Endothelial cell of umbilical vein (primary cell): Measurements from ENCODE around the gene NETO1. TPM values are rescaled to one million over a fixed set of nuclear protein-coding genes. Genes with fewer than 3 reads are reported as not detected.

Source experiments
- BruUV-seq: library from RNA; stranded (reverse); fragments of 400-500 nt; replicated peaks from 2 replicates; lab custom pipeline; 2021; lab: Mats Ljungman, UMichigan
- CTCF ChIA-PET: fragments of 300-600, 350-600 bp; sonication (Branson Sonifier 250); formaldehyde crosslinking; loops from one replicate; lab custom pipeline; 2021; ENCODE audit warnings: antibody characterized with exemption, inconsistent platforms; lab: Charles Lee
- POLR2A ChIA-PET: fragments of 300-600, 350-600 bp; sonication (Branson Sonifier 250); formaldehyde crosslinking; loops from one replicate; lab custom pipeline; 2021; ENCODE audit warnings: antibody characterized with exemption, inconsistent platforms; lab: Charles Lee
- DNase-seq: peaks from one replicate; pipeline ENCODE4 v3.0.0-alpha.2; 2011; ENCODE audit warnings: low read depth, low spot score
- FAIRE-seq: peaks from 2 replicates; lab custom pipeline; 2011; peaks lifted over from hg19 to GRCh38; lab: Jason Lieb, UNC
- H2AFZ ChIP-seq: 2 replicates; pipeline ENCODE4 v1.6.0; 2012; ENCODE audit warnings: low read depth, low read length, control low read depth, inconsistent platforms
- H3K27ac ChIP-seq: 2 replicates; pipeline ENCODE4 v1.5.1; 2011; ENCODE audit warnings: low read depth, mild to moderate bottlenecking, control low read depth, low read length, moderate library complexity; ENCODE audit not compliant: insufficient read depth
- H3K27me3 ChIP-seq, 2 experiments: 2 replicates each; pipeline versions ENCODE4 v1.6.0 to v1.6.1; 2011; ENCODE audit warnings: low read length in 2 of 2, mixed read lengths in 1 of 2; ENCODE audit not compliant: control insufficient read depth in 2 of 2, insufficient read depth in 2 of 2
- H3K36me3 ChIP-seq, 2 experiments: 2 replicates in 1 of 2; 3 replicates in 1 of 2; pipeline ENCODE4 v1.5.1; 2011; ENCODE audit warnings: low read length in 2 of 2, mild to moderate bottlenecking in 1 of 2, moderate library complexity in 1 of 2; ENCODE audit not compliant: control insufficient read depth in 2 of 2, insufficient read depth in 2 of 2; ENCODE audit errors: extremely low read depth in 1 of 2
- H3K4me1 ChIP-seq: 3 replicates; pipeline ENCODE4 v1.5.1; 2011; ENCODE audit warnings: mild to moderate bottlenecking, low read length; ENCODE audit not compliant: control insufficient read depth, insufficient read depth; ENCODE audit errors: extremely low read depth
- H3K4me2 ChIP-seq: 2 replicates; pipeline ENCODE4 v1.6.1; 2011; ENCODE audit warnings: low read length, control low read depth, mixed read lengths; ENCODE audit not compliant: insufficient read depth
- H3K4me3 ChIP-seq, 3 experiments: fragments of 200-600 bp in 1 of 3; sonication (generic), shearing (Covaris generic) in 1 of 3; replicated peaks in 1 of 3; 2 replicates each; pipeline ENCODE4 v1.5.1; 2011 to 2016; ENCODE audit warnings: control low read depth in 3 of 3, low read length in 3 of 3, mild to moderate bottlenecking in 2 of 3, inconsistent platforms in 1 of 3, low read depth in 1 of 3, moderate library complexity in 1 of 3; ENCODE audit not compliant: insufficient read depth in 1 of 3
- H3K79me2 ChIP-seq: 2 replicates; pipeline ENCODE4 v1.6.0; 2012; ENCODE audit warnings: low read length, inconsistent platforms; ENCODE audit not compliant: control insufficient read depth, insufficient read depth
- H3K9ac ChIP-seq: replicated peaks from 2 replicates; pipeline ENCODE3; 2011; ENCODE audit warnings: low read length, control low read depth; ENCODE audit not compliant: insufficient read depth; ENCODE audit errors: extremely low read depth
- H3K9me1 ChIP-seq: replicated peaks from 3 replicates; pipeline ENCODE4 v1.6.0; 2011; ENCODE audit warnings: mild to moderate bottlenecking, low read length; ENCODE audit not compliant: control insufficient read depth, insufficient read depth; ENCODE audit errors: extremely low read depth
- H3K9me3 ChIP-seq: replicated peaks from 2 replicates; pipeline ENCODE4 v1.5.1; 2012; ENCODE audit warnings: low read length, inconsistent platforms; ENCODE audit not compliant: control insufficient read depth, insufficient read depth
- H4K20me1 ChIP-seq: replicated peaks from 2 replicates; pipeline ENCODE3; 2011; ENCODE audit warnings: mild to moderate bottlenecking, low read length; ENCODE audit not compliant: control insufficient read depth, insufficient read depth; ENCODE audit errors: extremely low read depth
- FOS ChIP-seq: IDR thresholded peaks from 2 replicates; pipeline ENCODE4 v1.6.1; 2011; ENCODE audit warnings: mild to moderate bottlenecking, low read length, moderate library complexity, borderline replicate concordance; ENCODE audit not compliant: insufficient read depth
- GATA2 ChIP-seq: IDR thresholded peaks from 2 replicates; pipeline ENCODE4 v1.7.0; 2011; ENCODE audit warnings: low read depth, mild to moderate bottlenecking, moderate library complexity, mixed read lengths, low read length; ENCODE audit not compliant: insufficient read length, insufficient read depth
- JUN ChIP-seq: IDR thresholded peaks from 2 replicates; pipeline ENCODE4 v1.6.1; 2011; ENCODE audit warnings: borderline replicate concordance, low read depth; ENCODE audit not compliant: insufficient read length, insufficient read depth
- MYC ChIP-seq: IDR thresholded peaks from one replicate; pipeline ENCODE4 v1.6.1; 2011; ENCODE audit warnings: mild to moderate bottlenecking, low read depth, low read length
- POLR2AphosphoS5 ChIP-seq: IDR thresholded peaks from 2 replicates; pipeline ENCODE4 v1.6.1; 2012; ENCODE audit warnings: low read depth, mild to moderate bottlenecking, control low read depth, low read length, moderate library complexity; ENCODE audit not compliant: insufficient read depth
- dilution Hi-C: fragments of 300-500 bp; cut with MboI; formaldehyde crosslinking; loops from one replicate; pipeline ENCODE4 v1.15.0; 2019; ENCODE audit warnings: low sequenced_read_pairs; ENCODE audit not compliant: extremely low pct_ligation_motif_present
- intact Hi-C: fragments of 100-400 bp; cut with micrococcal nuclease; formaldehyde crosslinking; loops from one replicate; pipeline ENCODE4 v1.10.0; 2022
- polyA plus RNA-seq, 4 experiments: library from polyadenylated mRNA; depleted of rRNA in 3 of 4; stranded (reverse) in 3 of 4; unstranded in 1 of 4; fragments of >200 nt; gene quantifications; 2 replicates each; pipeline versions ENCODE4 v1.2.1 to v1.2.3, GENCODE V29; 2011 to 2012; ENCODE audit warnings: missing spikeins in 1 of 4
- total RNA-seq: library from RNA; stranded (reverse); gene quantifications from 2 replicates; pipeline ENCODE4 v1.2.3, GENCODE V29; 2021
- TF ChIP-seq, protein P1 (sequence below), 2 donors: IDR thresholded peaks; 1 replicate in 1 of 2; 2 replicates in 1 of 2; pipeline ENCODE4 v1.5.1; 2011; ENCODE audit warnings: low read length in 2 of 2, mild to moderate bottlenecking in 2 of 2, moderate library complexity in 2 of 2, control low read depth in 1 of 2, inconsistent platforms in 1 of 2, low read depth in 1 of 2; ENCODE audit not compliant: insufficient read depth in 1 of 2; ENCODE audit errors: extremely low read depth in 1 of 2
- TF ChIP-seq, protein P2 (sequence below): IDR thresholded peaks from 2 replicates; pipeline ENCODE4 v1.6.1; 2011; ENCODE audit not compliant: insufficient read depth, insufficient read length

Gene NETO1
- total and polyA plus RNA-seq, 2 donors (not counting 3 experiments of a cell fraction or from before 2014, with no cell fraction given) = not detected

- no peaks in the 10 kb centered on the region for H3K36me3 ChIP-seq
- no TSS peak for BruUV-seq
- dilution Hi-C loops (no loop called here), intact Hi-C loops (no loop called here)
- no peaks in the 10 kb centered on the region for H3K79me2 ChIP-seq
- no peaks in the 10 kb centered on the region for H4K20me1 ChIP-seq
- FAIRE-seq (no peak), DNase-seq (no peak)
- POLR2A ChIA-PET = no interaction called here
- TF ChIP-seq, protein P1, sequence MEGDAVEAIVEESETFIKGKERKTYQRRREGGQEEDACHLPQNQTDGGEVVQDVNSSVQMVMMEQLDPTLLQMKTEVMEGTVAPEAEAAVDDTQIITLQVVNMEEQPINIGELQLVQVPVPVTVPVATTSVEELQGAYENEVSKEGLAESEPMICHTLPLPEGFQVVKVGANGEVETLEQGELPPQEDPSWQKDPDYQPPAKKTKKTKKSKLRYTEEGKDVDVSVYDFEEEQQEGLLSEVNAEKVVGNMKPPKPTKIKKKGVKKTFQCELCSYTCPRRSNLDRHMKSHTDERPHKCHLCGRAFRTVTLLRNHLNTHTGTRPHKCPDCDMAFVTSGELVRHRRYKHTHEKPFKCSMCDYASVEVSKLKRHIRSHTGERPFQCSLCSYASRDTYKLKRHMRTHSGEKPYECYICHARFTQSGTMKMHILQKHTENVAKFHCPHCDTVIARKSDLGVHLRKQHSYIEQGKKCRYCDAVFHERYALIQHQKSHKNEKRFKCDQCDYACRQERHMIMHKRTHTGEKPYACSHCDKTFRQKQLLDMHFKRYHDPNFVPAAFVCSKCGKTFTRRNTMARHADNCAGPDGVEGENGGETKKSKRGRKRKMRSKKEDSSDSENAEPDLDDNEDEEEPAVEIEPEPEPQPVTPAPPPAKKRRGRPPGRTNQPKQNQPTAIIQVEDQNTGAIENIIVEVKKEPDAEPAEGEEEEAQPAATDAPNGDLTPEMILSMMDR (IDR thresholded peaks at IDR 0.05; ENCODE audit: extremely low read depth in 1 of 2, insufficient read depth in 1 of 2, low read depth in 1 of 2, low read length in 2 of 2) = no peak
- TF ChIP-seq GATA2 (no peak), JUN (no peak), MYC (no peak), POLR2AphosphoS5 (no peak), FOS (no peak)
- TF ChIP-seq, protein P2, sequence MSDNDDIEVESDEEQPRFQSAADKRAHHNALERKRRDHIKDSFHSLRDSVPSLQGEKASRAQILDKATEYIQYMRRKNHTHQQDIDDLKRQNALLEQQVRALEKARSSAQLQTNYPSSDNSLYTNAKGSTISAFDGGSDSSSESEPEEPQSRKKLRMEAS = no peak
- no peak overlapping the region for H3K4me2 ChIP-seq
- H3K9me1 ChIP-seq = no peaks in the 10 kb centered on the region
- H3K27ac ChIP-seq = no peak overlapping the region
- CTCF ChIA-PET = no interaction called here
- H3K9ac ChIP-seq = no peak overlapping the region
- H3K9me3 ChIP-seq = peaks cover 4% of the 10 kb centered on the region
- H3K4me1 ChIP-seq = no peaks in the 10 kb centered on the region
- H3K4me3 ChIP-seq = no peak overlapping the region
- H2AFZ ChIP-seq = no peak overlapping the region
- no peaks in the 10 kb centered on the region for H3K27me3 ChIP-seq
Measured at GRCh38 chr18:72727038-72727655, 140.6 kb downstream of the NETO1 start.
